Stomach (tissue), 9 donors: ENCODE data around the gene PDE6A. TPM values are rescaled to one million over a fixed set of nuclear protein-coding genes. Genes with fewer than 3 reads are reported as not detected.

Experiments used
- DNase-seq, 2 donors: peaks; one replicate each; pipeline versions ENCODE4 v3.0.0 to v3.0.0-alpha.2; 2013 to 2019
- H3K27ac ChIP-seq, 5 donors: fragments of 200-600 bp in 4 of 5; sonication (generic) in 4 of 5; one replicate each; pipeline ENCODE4 v1.5.1; 2013 to 2019; ENCODE audit warnings: mild to moderate bottlenecking in 1 of 5, moderate library complexity in 1 of 5
- H3K27me3 ChIP-seq, 3 donors: fragments of 200-600 bp; sonication (generic); one replicate each; pipeline ENCODE4 v1.5.1; 2017 to 2019; ENCODE audit warnings: mixed run types in 1 of 3
- H3K36me3 ChIP-seq, 4 donors: fragments of 200-600 bp; sonication (generic); 1 replicate in 3 of 4; 2 replicates in 1 of 4; pipeline ENCODE4 v1.5.1; 2016 to 2019
- H3K4me1 ChIP-seq, 4 donors: fragments of 200-600 bp; sonication (generic); one replicate each; pipeline ENCODE4 v1.5.1; 2016 to 2019
- H3K4me3 ChIP-seq, 4 donors: fragments of 200-600 bp; sonication (generic) in 3 of 4; one replicate each; pipeline ENCODE4 v1.5.1; 2016 to 2019; ENCODE audit warnings: mild to moderate bottlenecking in 1 of 4
- H3K9me3 ChIP-seq, 4 donors: fragments of 200-600 bp; sonication (generic); one replicate each; pipeline ENCODE4 v1.5.1; 2016 to 2019
- EP300 ChIP-seq: sonication (generic); formaldehyde crosslinking; IDR thresholded peaks from one replicate; pipeline ENCODE4 v1.6.1; 2017; ENCODE audit warnings: antibody characterized with exemption
- POLR2A ChIP-seq, 4 donors: fragments of 450-650 bp; IDR thresholded peaks; one replicate each; pipeline ENCODE4 v1.6.1; 2016; ENCODE audit warnings: antibody characterized with exemption in 4 of 4, control low read depth in 2 of 4, mild to moderate bottlenecking in 1 of 4, moderate library complexity in 1 of 4
- POLR2AphosphoS5 ChIP-seq, 3 donors: sonication (generic); formaldehyde crosslinking; IDR thresholded peaks; one replicate each; pipeline ENCODE4 v1.6.1; 2016; ENCODE audit warnings: antibody characterized with exemption in 3 of 3
- WGBS, 5 donors: extraction: QIAGEN DNeasy Blood & Tissue Kit in 3 of 5; methylation state at CpG; one replicate each; pipeline versions ENCODE4 v1.1.5 to v1.1.7; 2013 to 2018; 5-methylcytosine and 5-hydroxymethylcytosine counted together
- intact Hi-C: fragments of 100-400 bp; cut with DNase I; formaldehyde crosslinking; loops from one replicate; pipeline ENCODE4 v1.15.1; 2023; ENCODE audit warnings: low total_unique reads
- polyA plus RNA-seq, 3 donors: library from polyadenylated mRNA; stranded (reverse); fragments of 200-250 nt; gene quantifications; one replicate each; pipeline ENCODE4 v1.2.3, GENCODE V29; 2013
- total RNA-seq, 5 donors: library from RNA; depleted of rRNA; stranded (reverse); fragments of >200 nt; gene quantifications; one replicate each; pipeline versions ENCODE4 v1.1.0 to v1.2.3, GENCODE V29; 2014 to 2016
- TF ChIP-seq, protein P1 (sequence below), 7 experiments: fragments of 450-650 bp in 4 of 7; fragments of 200-600 bp in 3 of 7; sonication (generic) in 3 of 7; IDR thresholded peaks; one replicate each; pipeline ENCODE4 v1.5.1; 2016 to 2019; ENCODE audit warnings: antibody characterized with exemption in 7 of 7, control low read depth in 2 of 7, mild to moderate bottlenecking in 1 of 7
- donor health status: healthy with polysubstance abuse.
- donor health status: Bipolar disorder and iron deficiency.
- donor health status: healthy.

Gene PDE6A
- total and polyA plus RNA-seq, 8 donors: under 0.01 to 0.80 TPM; not detected in 6

DNA sequence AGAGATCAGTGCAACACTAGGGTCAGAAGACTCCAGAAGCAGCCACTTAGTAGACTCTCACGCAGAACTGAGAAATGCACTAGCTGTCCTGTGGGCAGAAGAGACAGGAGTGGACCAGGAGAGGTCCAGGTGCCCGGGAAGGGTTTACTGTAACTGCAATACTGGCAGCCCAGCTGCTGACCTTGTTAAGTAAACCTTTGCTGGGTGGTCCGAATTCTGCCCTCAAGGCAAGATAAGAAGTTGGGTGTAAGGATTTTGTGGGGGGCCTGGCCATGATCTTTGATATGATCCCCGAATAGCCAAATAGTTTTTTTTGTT lies 91.3 kb downstream of the PDE6A start:
- no peak for DNase-seq
- intact Hi-C loops: no loop called here
- H3K36me3 ChIP-seq: peaks cover 10 to 35% (median 22%) of the 10 kb centered on the region in 4 donors
- 43 to 70% (median 58%) methylated on average over 4 of the region's 4 CpGs for WGBS, 5 donors
- H3K9me3 ChIP-seq: no peaks in the 10 kb centered on the region
- no peak overlapping the region for H3K27ac ChIP-seq
- H3K27me3 ChIP-seq: no peaks in the 10 kb centered on the region
- TF ChIP-seq POLR2AphosphoS5 (IDR thresholded peaks at IDR 0.05): no peak
- TF ChIP-seq, protein P1, sequence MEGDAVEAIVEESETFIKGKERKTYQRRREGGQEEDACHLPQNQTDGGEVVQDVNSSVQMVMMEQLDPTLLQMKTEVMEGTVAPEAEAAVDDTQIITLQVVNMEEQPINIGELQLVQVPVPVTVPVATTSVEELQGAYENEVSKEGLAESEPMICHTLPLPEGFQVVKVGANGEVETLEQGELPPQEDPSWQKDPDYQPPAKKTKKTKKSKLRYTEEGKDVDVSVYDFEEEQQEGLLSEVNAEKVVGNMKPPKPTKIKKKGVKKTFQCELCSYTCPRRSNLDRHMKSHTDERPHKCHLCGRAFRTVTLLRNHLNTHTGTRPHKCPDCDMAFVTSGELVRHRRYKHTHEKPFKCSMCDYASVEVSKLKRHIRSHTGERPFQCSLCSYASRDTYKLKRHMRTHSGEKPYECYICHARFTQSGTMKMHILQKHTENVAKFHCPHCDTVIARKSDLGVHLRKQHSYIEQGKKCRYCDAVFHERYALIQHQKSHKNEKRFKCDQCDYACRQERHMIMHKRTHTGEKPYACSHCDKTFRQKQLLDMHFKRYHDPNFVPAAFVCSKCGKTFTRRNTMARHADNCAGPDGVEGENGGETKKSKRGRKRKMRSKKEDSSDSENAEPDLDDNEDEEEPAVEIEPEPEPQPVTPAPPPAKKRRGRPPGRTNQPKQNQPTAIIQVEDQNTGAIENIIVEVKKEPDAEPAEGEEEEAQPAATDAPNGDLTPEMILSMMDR (IDR thresholded peaks at IDR 0.05): peak in 2 of 7 experiments; percentile 1 to 43
- peaks cover 0 to 17% (median 7%) of the 10 kb centered on the region in 4 donors for H3K4me1 ChIP-seq
- H3K4me3 ChIP-seq: no peak overlapping the region

DNA sequence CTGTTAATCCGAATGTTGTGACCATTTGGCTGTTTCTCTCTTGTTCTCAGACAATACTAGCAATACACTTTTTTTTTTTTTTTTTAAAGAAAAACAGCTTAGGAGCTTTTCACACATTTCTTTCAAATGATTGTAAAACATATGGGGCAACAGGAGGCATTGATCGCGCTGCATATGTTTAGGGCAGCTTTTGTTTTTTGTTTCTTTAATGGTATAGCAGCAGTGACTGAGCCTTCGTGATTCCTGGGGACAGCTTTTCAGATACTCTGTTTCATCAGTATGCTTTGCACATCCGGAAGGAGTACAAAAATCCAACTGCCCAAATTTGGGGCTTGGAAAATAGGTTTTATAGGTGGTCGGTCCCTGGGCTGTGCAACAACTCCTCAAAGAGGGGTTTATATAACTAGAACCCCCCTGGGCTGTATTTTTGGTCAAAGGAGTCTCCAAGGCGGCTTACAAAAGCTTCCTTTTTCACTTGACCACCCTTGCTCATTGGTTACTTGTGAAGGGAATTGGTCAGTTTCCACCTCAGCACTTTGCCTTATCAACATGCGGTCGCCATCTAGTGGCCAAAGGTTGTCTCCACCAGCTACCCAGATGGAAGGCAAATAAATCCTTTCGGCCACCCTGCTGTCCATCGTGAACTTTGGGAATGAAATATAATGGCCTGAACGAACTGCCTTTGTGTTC lies 91.8 kb downstream of the PDE6A start:
- intact Hi-C loops: no loop called here
- Histone ChIP-seq H3K27me3 (no peaks in the 10 kb centered on the region), H3K4me1 (peaks cover 0 to 16% (median 5%) of the 10 kb centered on the region in 4 donors), H3K9me3 (no peaks in the 10 kb centered on the region), H3K36me3 (peaks cover 13 to 40% (median 27%) of the 10 kb centered on the region in 4 donors), H3K27ac (no peak overlapping the region), H3K4me3 (no peak overlapping the region)
- peak in 1 of 3 donors; percentile 18 for TF ChIP-seq POLR2AphosphoS5 (IDR thresholded peaks at IDR 0.05)
- no peak for TF ChIP-seq EP300
- TF ChIP-seq, protein P1 (IDR thresholded peaks at IDR 0.05): peak in 5 of 7 experiments; percentile 34 to 88 (median 80)
- TF ChIP-seq POLR2A (IDR thresholded peaks at IDR 0.05): no peak
- peak; percentile 80 to 89 for DNase-seq
- 38 to 47% (median 43%) methylated on average over 12 of the region's 12 CpGs for WGBS, 5 donors

DNA sequence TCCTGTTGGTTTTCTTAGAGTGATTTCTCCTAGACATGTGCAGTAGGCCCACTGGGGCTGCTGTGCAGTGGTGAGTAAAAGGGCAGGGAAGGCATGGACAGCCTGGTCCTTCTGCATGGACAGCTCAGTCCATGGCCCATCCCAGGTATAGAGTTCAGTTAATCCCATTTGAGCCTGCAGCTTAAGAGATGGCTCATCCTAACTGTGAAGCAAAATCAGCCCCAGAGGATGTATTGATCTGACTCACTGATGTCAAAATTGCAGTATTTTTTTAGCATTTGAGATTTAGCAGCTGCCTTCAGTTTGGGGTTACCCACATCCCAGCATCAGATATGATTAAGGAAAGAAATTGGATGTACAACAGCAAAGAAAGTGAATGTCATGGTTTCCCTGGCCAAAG lies 93.4 kb downstream of the PDE6A start:
- Histone ChIP-seq H3K9me3 (no peaks in the 10 kb centered on the region), H3K27me3 (no peaks in the 10 kb centered on the region), H3K4me1 (peaks cover 0 to 6% (median 0%) of the 10 kb centered on the region in 4 donors), H3K36me3 (peaks cover 27 to 56% (median 43%) of the 10 kb centered on the region in 4 donors), H3K4me3 (no peak overlapping the region), H3K27ac (no peak overlapping the region)
- no peak for DNase-seq
- intact Hi-C loops: no loop called here
- no peak for TF ChIP-seq POLR2AphosphoS5 (IDR thresholded peaks at IDR 0.05)
- TF ChIP-seq EP300: no peak
- TF ChIP-seq, protein P1 (IDR thresholded peaks at IDR 0.05): no peak

DNA sequence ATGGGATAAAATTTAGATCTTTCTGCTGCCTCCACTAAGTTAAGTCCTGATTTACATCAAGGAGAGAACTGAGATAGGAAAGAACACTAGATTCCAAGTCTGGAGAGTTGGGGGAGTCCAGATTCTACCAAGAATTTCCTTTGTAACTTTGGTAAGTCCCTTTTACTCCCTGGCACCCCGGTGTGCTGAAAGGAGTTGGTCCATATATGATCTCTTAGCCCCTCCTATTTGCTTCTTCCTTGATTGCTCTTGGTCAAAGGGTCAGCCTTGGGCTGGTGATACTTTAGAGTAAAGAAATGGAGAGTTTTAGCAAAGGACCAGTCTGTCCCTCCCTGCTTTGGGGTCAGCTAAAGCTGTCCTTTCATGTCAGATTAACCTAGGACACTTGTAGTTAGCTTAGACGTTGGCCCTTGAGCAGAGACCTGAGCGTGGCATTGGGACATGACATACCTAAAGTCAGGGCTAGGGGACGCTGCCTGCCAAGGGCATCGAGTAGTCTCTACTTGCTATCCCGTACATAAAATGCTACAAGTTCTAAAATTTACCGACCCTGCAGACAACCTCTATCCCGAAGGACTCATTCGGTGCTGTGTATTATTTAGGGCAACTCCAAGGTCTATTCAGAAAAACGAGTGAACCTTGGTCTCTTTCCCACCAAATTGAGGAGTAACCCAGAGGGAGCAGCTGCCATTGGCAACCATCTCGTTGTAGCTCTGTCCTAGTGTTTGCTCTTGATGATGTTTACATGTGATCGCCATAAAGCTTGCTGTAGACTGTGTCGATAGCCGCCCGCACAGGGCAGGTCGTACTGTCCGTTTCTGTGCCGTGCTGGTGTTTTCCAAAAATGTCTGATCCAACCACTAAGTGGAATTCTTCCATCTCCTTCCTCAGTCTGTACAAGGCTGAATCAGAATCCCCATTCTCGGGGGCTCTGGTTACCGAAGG lies 94.4 kb downstream of the PDE6A start:
- Histone ChIP-seq H3K9me3 (no peaks in the 10 kb centered on the region), H3K27me3 (no peaks in the 10 kb centered on the region), H3K4me1 (peaks cover 0 to 6% (median 0%) of the 10 kb centered on the region in 4 donors), H3K36me3 (peaks cover 35 to 66% (median 52%) of the 10 kb centered on the region in 4 donors), H3K27ac (no peak overlapping the region), H3K4me3 (no peak overlapping the region)
- intact Hi-C loops: no loop called here
- TF ChIP-seq POLR2A (IDR thresholded peaks at IDR 0.05): no peak
- TF ChIP-seq EP300: no peak
- TF ChIP-seq, protein P1 (IDR thresholded peaks at IDR 0.05): no peak
- TF ChIP-seq POLR2AphosphoS5 (IDR thresholded peaks at IDR 0.05): no peak
- 87 to 91% (median 90%) methylated on average over 20 of the region's 20 CpGs for WGBS, 5 donors
- DNase-seq: no peak
